ENCODE results near the gene TARBP1.
"Not testable (repeated sequence)": the region's sequence is repeated elsewhere in the genome, so short reads cannot be mapped to it uniquely, and the experiment has no call there.

TARBP1 gene

GRCh38 chr1:234427950-234428646 lies 50.9 kb downstream of the TARBP1 start:
- DNase-seq (ENCODE audit: insufficient read length), result no peak
- TF ChIP-seq POLR2A (IDR thresholded peaks at IDR 0.05; ENCODE audit: low read depth, low read length) (no peak), POLR2AphosphoS5 (IDR thresholded peaks at IDR 0.05; ENCODE audit: low read depth, low read length) (no peak), TAF1 (IDR thresholded peaks at IDR 0.05; ENCODE audit: borderline replicate concordance, low read depth, low read length) (no peak)
- FAIRE-seq, result no peak

- no peak for TF ChIP-seq POLR2AphosphoS5 (IDR thresholded peaks at IDR 0.05; ENCODE audit: low read depth, low read length)
- no peak for TF ChIP-seq TAF1 (IDR thresholded peaks at IDR 0.05; ENCODE audit: borderline replicate concordance, low read depth, low read length)
- TF ChIP-seq POLR2A (IDR thresholded peaks at IDR 0.05; ENCODE audit: low read depth, low read length), result no peak
- DNase-seq (ENCODE audit: insufficient read length) (no peak), FAIRE-seq (no peak)
Observed at GRCh38 chr1:234413990-234414389, 65.0 kb downstream of the TARBP1 start.

GRCh38 chr1:234413485-234413884 lies 65.5 kb downstream of the TARBP1 start:
- no peak for DNase-seq (ENCODE audit: insufficient read length)
- no peak for FAIRE-seq
- no peak for TF ChIP-seq POLR2A (IDR thresholded peaks at IDR 0.05; ENCODE audit: low read depth, low read length)
- no peak for TF ChIP-seq POLR2AphosphoS5 (IDR thresholded peaks at IDR 0.05; ENCODE audit: low read depth, low read length)
- no peak for TF ChIP-seq TAF1 (IDR thresholded peaks at IDR 0.05; ENCODE audit: borderline replicate concordance, low read depth, low read length)

DNA sequence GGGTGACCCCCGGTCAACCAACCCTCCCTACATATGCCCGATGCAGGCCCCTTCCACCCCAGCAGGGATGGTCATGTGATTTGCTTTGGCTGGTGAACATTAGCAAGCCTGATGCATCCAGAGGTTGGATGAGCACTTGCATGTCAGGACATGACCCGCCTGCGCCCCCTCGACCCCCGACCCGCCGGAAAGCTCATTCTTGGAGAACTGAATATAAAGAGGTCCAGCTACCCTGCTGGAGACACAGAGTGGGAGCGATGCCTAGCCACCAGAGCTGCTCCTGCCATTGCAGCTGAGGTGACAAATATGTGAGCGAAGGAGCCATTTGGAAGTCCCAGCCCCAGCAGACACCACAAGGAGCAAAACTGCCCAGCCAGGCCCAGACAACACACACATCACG lies 66.1 kb downstream of the TARBP1 start:
- no peak for FAIRE-seq

GRCh38 chr1:234409328-234409727 lies 69.7 kb downstream of the TARBP1 start:
- FAIRE-seq (no peak), DNase-seq (ENCODE audit: insufficient read length) (no peak)
- TF ChIP-seq POLR2AphosphoS5 (IDR thresholded peaks at IDR 0.05; ENCODE audit: low read depth, low read length) (no peak), TAF1 (IDR thresholded peaks at IDR 0.05; ENCODE audit: borderline replicate concordance, low read depth, low read length) (no peak), POLR2A (IDR thresholded peaks at IDR 0.05; ENCODE audit: low read depth, low read length) (no peak)

More for the DNA sequence above, 66.1 kb downstream of the TARBP1 start:
- no peak for TF ChIP-seq POLR2A (IDR thresholded peaks at IDR 0.05; ENCODE audit: low read depth, low read length)
- no peak for TF ChIP-seq TAF1 (IDR thresholded peaks at IDR 0.05; ENCODE audit: borderline replicate concordance, low read depth, low read length)
- TF ChIP-seq POLR2AphosphoS5 (IDR thresholded peaks at IDR 0.05; ENCODE audit: low read depth, low read length), result no peak
- DNase-seq (ENCODE audit: insufficient read length), result no peak

DNA sequence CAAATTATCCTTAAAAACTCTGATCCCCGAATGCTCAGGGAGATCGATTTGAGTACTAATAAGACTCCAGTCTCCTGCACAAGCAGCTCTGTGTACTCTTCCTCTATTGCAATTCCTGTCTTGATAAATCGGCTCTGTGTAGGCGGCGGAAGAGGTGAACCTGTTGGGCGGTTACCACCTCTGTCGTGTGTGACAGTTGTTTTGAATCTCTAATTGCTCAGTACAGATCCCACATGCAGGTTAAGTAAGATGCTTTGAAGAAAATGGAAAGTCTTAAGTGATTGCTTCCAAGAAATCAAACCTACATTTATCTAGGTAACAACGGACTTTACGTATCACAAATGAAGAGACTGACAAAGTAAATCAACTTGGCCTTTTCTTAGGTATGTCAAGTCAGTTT lies 70.2 kb downstream of the TARBP1 start:
- TF ChIP-seq POLR2A (IDR thresholded peaks at IDR 0.05; ENCODE audit: low read depth, low read length) (no peak), POLR2AphosphoS5 (IDR thresholded peaks at IDR 0.05; ENCODE audit: low read depth, low read length) (no peak), TAF1 (IDR thresholded peaks at IDR 0.05; ENCODE audit: borderline replicate concordance, low read depth, low read length) (no peak)
- DNase-seq (ENCODE audit: insufficient read length), result no peak
- FAIRE-seq, result no peak

GRCh38 chr1:234406871-234407270 lies 72.1 kb downstream of the TARBP1 start:
- DNase-seq (ENCODE audit: insufficient read length) (no peak), FAIRE-seq (no peak)
- TF ChIP-seq POLR2AphosphoS5 (IDR thresholded peaks at IDR 0.05; ENCODE audit: low read depth, low read length), result no peak
- no peak for TF ChIP-seq POLR2A (IDR thresholded peaks at IDR 0.05; ENCODE audit: low read depth, low read length)
- TF ChIP-seq TAF1 (IDR thresholded peaks at IDR 0.05; ENCODE audit: borderline replicate concordance, low read depth, low read length), result no peak

DNA sequence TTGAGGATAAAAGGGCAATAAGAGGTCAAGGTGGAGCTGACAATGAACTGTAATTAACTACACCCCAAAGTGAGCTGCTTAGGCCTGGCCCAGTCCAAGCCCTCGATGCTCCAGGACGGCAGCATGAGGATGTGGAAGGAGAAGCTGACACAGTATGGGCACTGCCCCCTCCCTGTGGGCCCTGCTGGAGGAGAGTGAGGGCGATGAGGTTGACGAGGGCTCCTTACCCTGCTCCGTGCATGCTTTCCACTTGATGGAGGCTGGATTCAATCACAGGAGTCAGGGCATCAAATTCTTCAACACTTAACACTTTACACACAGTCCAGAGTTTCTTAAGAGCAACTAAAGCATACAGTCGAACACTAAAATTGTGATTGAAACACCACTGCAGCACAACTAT lies 73.3 kb downstream of the TARBP1 start:
- TF ChIP-seq TAF1 (IDR thresholded peaks at IDR 0.05; ENCODE audit: borderline replicate concordance, low read depth, low read length), result no peak
- no peak for TF ChIP-seq POLR2A (IDR thresholded peaks at IDR 0.05; ENCODE audit: low read depth, low read length)
- no peak for TF ChIP-seq POLR2AphosphoS5 (IDR thresholded peaks at IDR 0.05; ENCODE audit: low read depth, low read length)
- DNase-seq (ENCODE audit: insufficient read length) (no peak), FAIRE-seq (no peak)

DNA sequence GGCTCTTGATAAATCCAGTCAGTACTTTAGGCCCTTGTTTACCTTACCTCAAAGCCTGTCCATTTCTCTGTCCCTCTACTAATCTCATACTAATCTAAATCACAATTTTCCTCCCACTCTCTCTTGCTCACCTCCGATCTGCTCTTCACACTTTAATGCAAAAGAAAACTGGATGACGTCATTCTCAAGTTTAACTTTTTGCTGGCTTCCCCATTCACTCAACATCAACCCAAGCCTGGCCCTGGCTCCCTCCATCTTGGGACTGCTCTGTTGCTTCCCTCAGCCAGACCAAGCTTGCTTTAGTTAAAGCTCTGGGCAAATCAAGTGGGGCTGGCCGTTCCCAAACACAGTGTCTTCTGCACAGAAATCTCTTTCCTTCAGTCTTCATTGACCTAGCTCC lies 76.0 kb downstream of the TARBP1 start:
- DNase-seq (ENCODE audit: insufficient read length), result no peak
- TF ChIP-seq POLR2A (IDR thresholded peaks at IDR 0.05; ENCODE audit: low read depth, low read length) (no peak), TAF1 (IDR thresholded peaks at IDR 0.05; ENCODE audit: borderline replicate concordance, low read depth, low read length) (no peak), POLR2AphosphoS5 (IDR thresholded peaks at IDR 0.05; ENCODE audit: low read depth, low read length) (no peak)
- FAIRE-seq, result no peak

GRCh38 chr1:234401658-234402057 lies 77.3 kb downstream of the TARBP1 start:
- FAIRE-seq, result peak; percentile 67
- TF ChIP-seq TAF1 (IDR thresholded peaks at IDR 0.05; ENCODE audit: borderline replicate concordance, low read depth, low read length) (no peak), POLR2A (IDR thresholded peaks at IDR 0.05; ENCODE audit: low read depth, low read length) (no peak)
- DNase-seq (ENCODE audit: insufficient read length), result no peak

DNA sequence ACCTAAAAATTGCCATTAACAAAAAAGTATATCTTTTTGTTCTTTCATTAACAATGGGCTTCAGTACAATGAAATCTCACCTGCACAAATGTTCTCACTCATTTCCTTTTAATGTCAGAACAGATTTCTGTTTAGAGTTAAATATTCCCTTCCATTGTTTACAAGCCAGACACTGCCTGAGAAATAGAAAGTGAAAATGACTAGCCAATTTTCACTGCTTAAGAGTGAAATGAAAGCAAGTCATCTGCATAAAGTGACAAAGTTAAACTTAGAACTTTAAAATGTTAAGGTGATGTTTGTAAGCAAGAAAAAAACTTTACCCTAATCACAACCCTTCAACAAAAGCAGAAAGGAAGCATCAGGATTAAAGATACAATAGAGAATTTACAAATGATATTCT lies 78.2 kb downstream of the TARBP1 start:
- DNase-seq (ENCODE audit: insufficient read length) (no peak), FAIRE-seq (peak; percentile 81)
- no peak for TF ChIP-seq POLR2AphosphoS5 (IDR thresholded peaks at IDR 0.05; ENCODE audit: low read depth, low read length)
- TF ChIP-seq TAF1 (IDR thresholded peaks at IDR 0.05; ENCODE audit: borderline replicate concordance, low read depth, low read length), result no peak
- TF ChIP-seq POLR2A (IDR thresholded peaks at IDR 0.05; ENCODE audit: low read depth, low read length), result no peak

DNA sequence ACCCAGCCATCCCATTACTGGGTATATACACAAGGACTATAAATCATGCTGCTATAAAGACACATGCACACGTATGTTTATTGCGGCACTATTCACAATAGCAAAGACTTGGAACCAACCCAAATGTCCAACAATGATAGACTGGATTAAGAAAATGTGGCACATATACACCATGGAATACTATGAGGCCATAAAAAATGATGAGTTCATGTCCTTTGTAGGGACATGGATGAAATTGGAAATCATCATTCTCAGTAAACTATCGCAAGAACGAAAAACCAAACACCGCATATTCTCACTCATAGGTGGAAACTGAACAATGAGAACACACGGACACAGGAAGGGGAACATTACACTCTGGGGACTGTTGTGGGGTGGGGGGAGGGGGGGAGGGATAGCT lies 79.5 kb downstream of the TARBP1 start:
- not testable (repeated sequence) for FAIRE-seq

More for the DNA sequence above, 79.5 kb downstream of the TARBP1 start:
- not testable (repeated sequence) for DNase-seq (ENCODE audit: insufficient read length)

Data from GM12892 (cell line).